KBM-7 (cell line): ENCODE data around the gene ITPA.
"Not testable (repeated sequence)": the region's sequence is repeated elsewhere in the genome, so short reads cannot be mapped to it uniquely, and the experiment has no call there.

ENCODE experiments used
- DNase-seq: peaks from one replicate; pipeline ENCODE4 v3.0.0-alpha.2; 2015
- in situ Hi-C: fragments of 300-500 bp; cut with MboI; formaldehyde crosslinking; loops from 2 replicates; pipeline ENCODE4 v1.14.3; 2020; ENCODE audit warnings: low sequenced_read_pairs, low pct_unique_long_range_greater_than_20kb, mixed read lengths

Gene ITPA

GRCh38 chr20:3172126-3172932, 37.0 kb upstream of the ITPA start:
- no peak for DNase-seq

GRCh38 chr20:3172933-3173609, 36.2 kb upstream of the ITPA start, which contains the start of gene LZTS3:
LZTS3 (minus strand) TSS chr20:3173549; CDS start chr20:3167163, 6,386 bp downstream.
- peak; percentile 76 for DNase-seq
- in situ Hi-C loops = no loop called here

More at GRCh38 chr20:3172126-3172932, 37.0 kb upstream of the ITPA start:
- in situ Hi-C loops = no loop called here

GRCh38 chr20:3173610-3174441, 35.5 kb upstream of the ITPA start:
- DNase-seq = peak; percentile 80
- in situ Hi-C loops = no loop called here

DNA sequence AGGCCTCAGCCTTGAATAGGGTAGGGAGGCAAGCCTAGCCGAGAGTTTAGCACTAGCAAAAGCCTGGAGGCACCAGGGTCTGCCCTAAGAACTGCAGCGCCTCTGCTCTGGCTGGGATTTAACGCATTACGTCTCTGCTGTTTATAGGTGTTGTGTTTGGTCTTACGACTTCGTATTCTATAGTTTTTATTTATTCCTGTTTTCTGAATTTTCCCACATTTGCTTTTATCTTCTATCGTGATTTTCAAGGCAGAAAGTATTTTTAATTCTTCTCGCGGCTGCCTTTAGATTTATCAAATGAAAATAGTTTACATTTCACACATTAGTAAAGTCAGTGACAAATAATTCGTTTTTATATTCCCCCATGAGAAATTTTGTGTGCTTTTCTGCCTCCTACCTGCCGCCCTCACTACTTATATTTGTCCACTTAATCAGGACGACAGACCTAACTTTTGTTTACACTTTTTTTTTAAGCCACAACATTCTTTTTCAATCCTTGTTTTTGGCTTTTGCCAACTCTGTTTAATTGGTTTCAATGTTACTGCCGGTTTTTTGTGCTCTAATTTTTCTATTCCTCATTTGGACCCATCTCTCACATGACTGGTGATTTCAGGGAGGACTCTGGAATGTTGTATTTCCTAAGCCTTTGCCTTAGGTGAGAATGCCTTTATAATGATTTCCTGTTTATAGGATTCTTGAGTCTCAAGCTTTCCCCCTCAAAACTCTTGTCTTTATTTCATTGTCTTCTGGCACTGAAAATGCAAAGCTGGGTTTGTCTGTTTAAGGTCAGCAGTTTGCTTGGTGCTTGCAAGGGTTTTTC, 34.6 kb upstream of the ITPA start:
- in situ Hi-C loops = no loop called here
- DNase-seq = no peak

- in situ Hi-C loops = no loop called here
- DNase-seq = no peak
Measured at GRCh38 chr20:3175270-3175669, 34.0 kb upstream of the ITPA start.

- peak; percentile 64 for DNase-seq
- in situ Hi-C loops = no loop called here
Measured at GRCh38 chr20:3177746-3178485, 31.4 kb upstream of the ITPA start.

GRCh38 chr20:3180319-3180718, 29.0 kb upstream of the ITPA start:
- in situ Hi-C loops = no loop called here
- no peak for DNase-seq

GRCh38 chr20:3181270-3181669, 28.0 kb upstream of the ITPA start:
- DNase-seq = no peak
- in situ Hi-C loops = no loop called here

- DNase-seq, in situ Hi-C loops: not testable (repeated sequence)
Measured at GRCh38 chr20:3182429-3182828, 26.9 kb upstream of the ITPA start.

DNA sequence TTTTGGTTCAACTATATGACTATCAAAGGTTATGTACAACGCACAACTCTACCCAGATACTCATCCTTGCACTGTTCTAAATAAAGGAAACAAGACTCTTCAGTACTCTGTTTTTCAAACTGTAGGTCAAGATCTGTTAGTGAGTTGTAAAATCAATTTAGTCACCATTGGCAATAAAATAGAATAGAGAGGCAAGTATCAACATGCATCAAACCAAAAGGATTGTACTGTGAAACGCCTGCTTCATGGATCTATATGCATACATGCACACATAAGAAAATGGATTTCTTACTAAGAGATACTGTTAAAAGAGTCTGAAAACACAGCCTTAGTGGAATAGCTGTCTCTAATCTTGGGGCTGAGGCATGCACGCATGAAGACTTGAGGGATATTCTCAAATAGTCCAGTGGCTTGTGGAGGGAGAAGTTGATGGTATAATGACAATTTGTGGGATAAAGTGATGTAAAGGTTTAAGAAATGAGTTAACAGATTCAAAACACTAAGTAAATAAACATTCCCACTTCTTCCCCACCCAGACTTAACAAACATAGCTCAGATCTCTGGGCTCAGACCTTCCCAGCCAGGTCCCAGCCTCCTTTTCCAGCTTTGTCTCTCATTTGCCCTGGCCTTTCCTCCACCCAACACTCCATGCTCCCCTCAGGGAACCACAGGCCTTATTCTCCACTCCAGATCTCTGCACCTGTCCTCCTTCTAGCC, 25.2 kb upstream of the ITPA start:
- in situ Hi-C loops = no loop called here
- no peak for DNase-seq

- DNase-seq, in situ Hi-C loops: not testable (repeated sequence)
Measured at GRCh38 chr20:3187861-3188260, 21.4 kb upstream of the ITPA start.

DNA sequence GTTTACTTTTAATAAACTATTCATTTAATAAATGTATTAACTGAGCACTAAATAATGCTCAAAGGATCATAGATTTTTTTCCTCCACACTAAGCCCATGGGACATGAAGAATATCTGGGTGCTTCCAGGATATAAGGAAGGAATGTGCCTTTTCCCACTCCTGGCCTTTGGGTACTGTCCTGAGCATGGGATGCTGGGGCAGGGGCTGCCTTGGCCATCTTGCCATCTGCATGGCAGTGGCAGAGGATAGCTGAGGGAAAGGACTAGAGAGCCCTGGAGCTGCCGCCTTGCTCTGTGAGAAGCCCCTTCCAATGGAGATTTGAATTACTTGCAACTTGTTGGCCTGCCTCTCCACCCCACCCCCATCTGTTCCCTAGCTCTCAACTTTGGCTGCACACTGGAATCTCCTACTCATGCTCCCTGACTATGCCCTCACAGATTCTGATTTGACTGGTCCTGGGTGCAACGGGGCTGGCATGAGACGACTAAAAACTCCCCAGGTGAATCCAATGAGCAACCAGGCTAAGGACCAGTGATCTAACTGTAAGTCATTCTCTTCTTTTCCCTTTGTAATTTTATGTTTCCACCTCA, 20.4 kb upstream of the ITPA start:
- in situ Hi-C loops = no loop called here

DNA sequence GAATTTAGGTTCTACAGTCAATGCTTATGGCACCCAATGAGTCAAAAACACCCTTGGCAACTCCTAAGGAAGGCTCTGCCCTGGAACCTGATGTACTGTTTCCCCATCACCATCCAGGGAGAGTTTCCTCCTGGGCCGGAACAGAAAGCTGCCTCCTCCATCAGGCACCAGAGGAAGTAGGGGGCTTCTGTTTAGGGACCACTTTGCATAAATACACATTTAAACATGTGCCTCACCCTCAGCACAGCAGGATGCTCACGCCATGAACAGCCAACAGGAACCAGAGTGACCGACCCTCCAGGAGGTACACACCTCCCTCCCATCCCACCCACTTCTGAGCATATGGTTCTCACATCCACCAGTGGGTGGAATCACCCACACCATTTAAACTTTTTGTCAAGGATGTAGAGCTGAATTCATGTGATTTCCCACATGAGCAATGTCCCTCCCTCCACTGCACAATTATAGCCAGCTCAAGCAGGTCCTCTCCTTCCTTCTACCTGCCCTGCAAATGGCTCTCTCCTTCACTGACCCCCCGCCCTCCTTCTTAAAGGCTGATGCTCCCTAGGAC, 19.7 kb upstream of the ITPA start:
- in situ Hi-C loops = no loop called here
- DNase-seq = no peak

More for the DNA sequence above, 20.4 kb upstream of the ITPA start:
- no peak for DNase-seq

GRCh38 chr20:3190681-3191111, 18.6 kb upstream of the ITPA start:
- DNase-seq = no peak
- in situ Hi-C loops = no loop called here

- in situ Hi-C loops = no loop called here
- no peak for DNase-seq
Measured at GRCh38 chr20:3192226-3193015, 16.9 kb upstream of the ITPA start.
